Effector memory CD4-positive, alpha-beta T cell (primary cell): ENCODE data around the gene GSAP.
"Not testable (repeated sequence)": the region's sequence is repeated elsewhere in the genome, so short reads cannot be mapped to it uniquely, and the experiment has no call there.

Source experiments
- DNase-seq, 3 donors: peaks; one replicate each; pipeline ENCODE4 v3.0.0-alpha.2; 2020
- H3K27ac ChIP-seq: 2 replicates; pipeline ENCODE4 v1.7.0; 2013; ENCODE audit warnings: mild to moderate bottlenecking, low read length, moderate library complexity; ENCODE audit not compliant: insufficient read depth, poor library complexity, severe bottlenecking
- H3K27me3 ChIP-seq: replicated peaks from 2 replicates; pipeline ENCODE4 v1.7.0; 2013; ENCODE audit warnings: mild to moderate bottlenecking, low read length; ENCODE audit not compliant: insufficient read depth, control insufficient read depth, poor library complexity, severe bottlenecking
- H3K36me3 ChIP-seq: 2 replicates; pipeline ENCODE4 v1.7.0; 2013; ENCODE audit warnings: mild to moderate bottlenecking, low read length, moderate library complexity; ENCODE audit not compliant: control insufficient read depth, insufficient read depth
- H3K4me1 ChIP-seq: 2 replicates; pipeline ENCODE4 v1.7.0; 2013; ENCODE audit warnings: low read length, mild to moderate bottlenecking; ENCODE audit not compliant: control insufficient read depth, insufficient read depth, poor library complexity, severe bottlenecking
- H3K4me3 ChIP-seq: 2 replicates; pipeline ENCODE4 v1.7.0; 2013; ENCODE audit warnings: low read length, low read depth, mild to moderate bottlenecking; ENCODE audit not compliant: insufficient read depth, poor library complexity, severe bottlenecking
- H3K9me3 ChIP-seq: 2 replicates; pipeline ENCODE4 v1.7.0; 2013; ENCODE audit warnings: mild to moderate bottlenecking, low read length, moderate library complexity; ENCODE audit not compliant: control insufficient read depth

GSAP gene

DNA sequence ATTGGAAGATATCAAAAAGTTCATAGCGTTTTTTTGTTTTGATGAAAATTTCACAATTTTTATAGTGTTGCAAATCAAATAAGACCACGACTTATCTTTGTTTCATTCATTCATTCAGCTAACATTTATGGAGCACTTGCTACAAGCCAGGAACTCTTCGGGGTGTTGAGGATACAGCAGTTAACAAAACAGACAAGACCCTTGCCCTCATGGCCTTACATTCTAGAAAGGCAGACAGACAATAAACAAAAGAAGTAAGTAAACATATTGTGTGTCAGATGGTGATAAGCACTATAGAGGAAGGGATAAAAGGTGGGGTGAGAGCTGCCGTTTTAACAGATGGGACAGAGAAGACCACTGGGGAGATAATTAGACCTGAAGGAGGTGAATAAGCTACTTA lies 41.6 kb upstream of the GSAP start:
- H3K4me1 ChIP-seq, result no peaks in the 10 kb centered on the region
- H3K36me3 ChIP-seq, result no peaks in the 10 kb centered on the region
- H3K9me3 ChIP-seq, result no peaks in the 10 kb centered on the region
- no peak overlapping the region for H3K27ac ChIP-seq
- no peaks in the 10 kb centered on the region for H3K27me3 ChIP-seq
- H3K4me3 ChIP-seq, result no peak overlapping the region
- no peak for DNase-seq

DNA sequence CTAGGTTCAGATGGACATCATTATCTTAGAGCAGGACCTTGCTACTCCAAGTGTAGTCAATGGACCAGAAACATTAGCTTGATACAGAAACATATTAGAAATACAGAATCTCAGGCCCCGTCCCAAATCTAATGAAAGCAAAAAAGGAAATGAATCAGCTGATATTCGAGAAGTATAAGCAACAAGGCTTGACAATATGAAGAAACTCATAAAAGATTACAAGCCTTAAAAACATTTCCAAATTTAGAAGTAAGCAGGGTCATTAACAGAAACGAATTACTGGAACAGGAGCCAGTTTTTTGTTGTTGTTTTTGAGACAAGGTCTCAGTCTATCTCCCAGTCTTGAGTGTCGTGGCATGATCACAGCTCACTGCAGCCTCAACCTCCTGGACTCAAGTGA lies 40.5 kb upstream of the GSAP start:
- H3K4me1 ChIP-seq, result no peaks in the 10 kb centered on the region
- H3K9me3 ChIP-seq, result no peaks in the 10 kb centered on the region
- no peaks in the 10 kb centered on the region for H3K27me3 ChIP-seq
- DNase-seq, result no peak
- no peak overlapping the region for H3K4me3 ChIP-seq
- H3K36me3 ChIP-seq, result no peaks in the 10 kb centered on the region
- H3K27ac ChIP-seq, result no peak overlapping the region

DNA sequence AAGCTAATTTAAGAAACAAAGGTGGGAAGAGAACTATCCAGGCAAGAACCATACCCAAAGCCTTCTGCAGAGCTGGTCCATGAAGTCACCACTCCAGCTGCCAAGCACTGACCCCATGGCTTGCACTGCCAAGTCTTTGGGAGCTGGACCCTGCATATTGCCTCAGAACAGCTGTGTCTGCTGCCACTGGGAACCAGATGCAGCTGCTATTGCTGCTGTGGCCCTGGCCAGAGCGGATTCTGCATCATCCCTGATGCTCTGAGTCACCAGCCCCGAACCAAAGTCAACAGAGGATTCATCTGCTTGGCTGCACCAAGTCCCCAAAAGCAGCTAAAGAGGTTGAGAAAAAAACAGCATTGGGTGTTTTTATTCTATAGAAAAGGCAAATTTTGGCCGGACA lies 39.2 kb upstream of the GSAP start:
- Histone ChIP-seq H3K4me3 (no peak overlapping the region), H3K27me3 (no peaks in the 10 kb centered on the region), H3K27ac (no peak overlapping the region), H3K9me3 (no peaks in the 10 kb centered on the region), H3K4me1 (no peaks in the 10 kb centered on the region), H3K36me3 (no peaks in the 10 kb centered on the region)
- no peak for DNase-seq

DNA sequence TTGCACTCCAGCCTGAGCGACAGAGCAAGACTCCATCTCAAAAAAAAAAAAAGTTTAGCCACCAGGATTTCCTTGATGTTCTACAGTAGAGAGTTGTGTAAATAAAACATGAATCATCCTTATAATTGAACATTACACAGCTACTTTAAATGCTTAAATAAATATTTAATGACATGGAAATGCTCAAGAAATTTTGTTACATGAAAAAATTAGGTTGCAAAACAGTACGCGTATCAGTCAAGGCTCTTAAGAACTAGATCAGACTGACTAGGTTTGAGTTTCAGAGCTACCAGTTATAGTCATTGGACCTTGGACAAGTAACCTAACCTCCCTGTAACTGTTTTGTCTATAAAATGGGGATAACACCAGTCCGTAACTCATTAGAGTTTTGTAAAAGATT lies 38.7 kb upstream of the GSAP start:
- Histone ChIP-seq H3K4me3 (no peak overlapping the region), H3K36me3 (no peaks in the 10 kb centered on the region), H3K4me1 (no peaks in the 10 kb centered on the region), H3K27ac (no peak overlapping the region), H3K27me3 (no peaks in the 10 kb centered on the region), H3K9me3 (no peaks in the 10 kb centered on the region)
- DNase-seq, result no peak

DNA sequence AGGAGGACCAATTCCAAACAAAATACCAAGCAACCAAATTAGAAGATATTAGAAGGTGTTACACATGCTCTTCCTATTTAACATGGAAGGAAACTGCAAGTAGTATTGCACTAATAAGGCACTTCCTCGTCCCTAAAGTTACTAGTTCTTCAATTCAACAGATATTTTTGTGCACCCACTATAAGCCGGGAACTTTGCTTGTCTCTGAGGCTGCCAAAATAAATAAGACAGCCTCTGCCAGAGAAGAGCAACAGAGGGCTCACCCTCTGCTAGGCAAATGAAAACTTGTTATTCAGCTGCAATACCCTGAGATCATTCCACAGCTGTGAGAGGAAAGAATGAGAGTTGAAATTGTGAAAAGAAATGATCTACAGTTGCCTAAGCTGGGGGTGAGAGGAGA lies 37.4 kb upstream of the GSAP start:
- no peak for DNase-seq
- H3K36me3 ChIP-seq, result no peaks in the 10 kb centered on the region
- no peaks in the 10 kb centered on the region for H3K9me3 ChIP-seq
- H3K27me3 ChIP-seq, result no peaks in the 10 kb centered on the region
- no peak overlapping the region for H3K4me3 ChIP-seq
- H3K27ac ChIP-seq, result no peak overlapping the region
- no peaks in the 10 kb centered on the region for H3K4me1 ChIP-seq

DNA sequence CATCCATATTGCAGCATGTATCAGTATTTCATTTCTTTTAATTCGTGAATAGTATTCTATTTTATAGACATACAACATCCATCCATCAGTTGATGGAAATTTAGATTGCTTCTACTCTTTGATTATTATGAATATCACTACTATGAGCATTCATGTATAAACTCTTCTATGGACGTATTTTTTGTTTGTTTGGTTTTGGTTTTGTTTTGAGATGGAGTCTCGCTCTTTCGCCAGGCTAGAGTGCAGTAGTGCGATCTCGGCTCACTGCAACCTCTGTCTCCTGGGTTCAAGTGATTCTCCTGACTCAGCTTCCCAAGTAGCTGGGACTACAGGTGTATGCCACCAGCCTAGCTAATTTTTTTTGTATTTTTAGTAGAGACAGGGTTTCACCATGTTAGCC lies 35.8 kb upstream of the GSAP start:
- not testable (repeated sequence) for H3K4me1 ChIP-seq, H3K27ac ChIP-seq, H3K9me3 ChIP-seq, H3K36me3 ChIP-seq, H3K27me3 ChIP-seq, H3K4me3 ChIP-seq, DNase-seq

DNA sequence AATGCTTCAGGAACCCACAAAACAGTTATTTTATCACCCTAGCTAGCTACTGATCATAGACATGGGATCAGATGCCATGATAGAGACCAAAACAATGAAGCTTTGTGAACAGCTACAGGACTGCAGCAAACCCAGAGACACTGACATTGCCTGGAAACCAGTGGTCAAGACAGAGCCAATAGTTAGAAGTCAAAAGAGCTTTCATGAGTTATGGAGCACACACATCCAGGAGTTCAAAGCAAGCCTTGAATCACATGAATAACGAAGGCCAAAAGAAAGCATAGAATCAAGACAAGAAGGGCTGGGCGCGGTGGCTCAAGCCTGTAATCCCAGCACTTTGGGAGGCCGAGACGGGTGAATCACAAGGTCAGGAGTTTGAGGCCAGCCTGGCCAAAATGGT lies 34.5 kb upstream of the GSAP start:
- Histone ChIP-seq H3K9me3 (no peaks in the 10 kb centered on the region), H3K36me3 (no peaks in the 10 kb centered on the region), H3K27me3 (no peaks in the 10 kb centered on the region), H3K4me1 (no peaks in the 10 kb centered on the region), H3K27ac (no peak overlapping the region), H3K4me3 (no peak overlapping the region)
- no peak for DNase-seq

DNA sequence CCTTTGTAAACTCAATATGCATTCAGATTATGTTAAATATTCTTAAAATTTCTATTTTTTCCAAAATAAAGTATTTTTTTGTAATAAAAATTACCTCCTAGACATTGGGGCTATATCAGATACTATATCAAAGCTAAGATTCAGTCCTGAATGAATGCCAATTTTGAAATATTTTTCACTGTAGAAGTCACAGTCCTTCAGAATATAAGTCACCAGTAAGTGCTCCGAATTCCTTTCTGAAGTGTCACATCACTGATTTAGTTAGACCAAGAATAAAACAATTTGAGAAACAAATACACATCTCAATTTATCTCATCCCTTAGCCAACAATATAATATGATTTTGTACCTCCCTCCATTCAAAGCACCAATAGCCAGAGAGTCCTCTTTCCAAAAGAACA lies 33.9 kb upstream of the GSAP start:
- Histone ChIP-seq H3K27ac (no peak overlapping the region), H3K4me1 (no peaks in the 10 kb centered on the region), H3K9me3 (no peaks in the 10 kb centered on the region), H3K27me3 (no peaks in the 10 kb centered on the region), H3K4me3 (no peak overlapping the region), H3K36me3 (no peaks in the 10 kb centered on the region)
- DNase-seq, result no peak

DNA sequence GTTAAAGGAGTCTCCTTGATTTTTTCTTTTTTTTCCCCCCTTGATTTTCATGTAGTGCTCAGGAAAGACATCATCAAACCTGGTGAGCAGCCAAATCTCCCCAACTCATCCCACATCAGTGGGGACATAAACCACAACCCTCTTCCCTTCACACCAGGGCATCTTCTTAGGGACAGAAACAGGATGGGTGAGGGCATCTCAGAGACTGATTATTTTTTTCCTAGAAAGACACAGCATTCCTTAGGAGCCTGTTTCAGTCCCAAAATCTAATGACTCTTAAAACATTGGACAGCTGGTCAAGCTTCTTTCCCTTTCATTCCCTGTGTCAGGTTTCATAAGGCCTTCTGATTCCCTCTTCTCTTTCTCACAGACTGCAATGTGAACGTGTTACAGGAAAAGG lies 31.5 kb upstream of the GSAP start:
- Histone ChIP-seq H3K4me1 (no peaks in the 10 kb centered on the region), H3K36me3 (no peaks in the 10 kb centered on the region), H3K4me3 (no peak overlapping the region), H3K9me3 (no peaks in the 10 kb centered on the region), H3K27ac (no peak overlapping the region), H3K27me3 (no peaks in the 10 kb centered on the region)
- DNase-seq, result no peak

DNA sequence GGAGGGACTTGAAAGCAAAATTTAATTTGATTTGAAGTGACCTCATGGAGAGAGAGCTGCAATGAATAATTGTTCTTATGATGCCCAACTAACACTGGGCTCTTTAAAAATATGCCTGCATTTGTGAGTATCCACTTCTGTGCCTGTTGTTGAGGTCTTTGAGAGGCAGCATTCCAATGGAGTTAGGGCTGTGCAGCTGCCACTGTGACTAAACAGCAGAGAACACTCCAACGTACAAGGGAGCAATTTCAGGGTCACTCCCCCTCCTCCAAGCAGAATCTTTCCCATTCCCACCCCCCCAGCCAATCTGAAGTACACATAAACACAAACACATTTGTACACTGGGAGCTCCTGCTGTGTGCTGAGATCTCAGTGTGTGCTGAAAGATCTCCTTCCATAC lies 28.0 kb upstream of the GSAP start:
- Histone ChIP-seq H3K27me3 (no peaks in the 10 kb centered on the region), H3K9me3 (no peaks in the 10 kb centered on the region), H3K4me3 (no peak overlapping the region), H3K4me1 (no peaks in the 10 kb centered on the region), H3K27ac (no peak overlapping the region), H3K36me3 (no peaks in the 10 kb centered on the region)
- DNase-seq, result no peak

DNA sequence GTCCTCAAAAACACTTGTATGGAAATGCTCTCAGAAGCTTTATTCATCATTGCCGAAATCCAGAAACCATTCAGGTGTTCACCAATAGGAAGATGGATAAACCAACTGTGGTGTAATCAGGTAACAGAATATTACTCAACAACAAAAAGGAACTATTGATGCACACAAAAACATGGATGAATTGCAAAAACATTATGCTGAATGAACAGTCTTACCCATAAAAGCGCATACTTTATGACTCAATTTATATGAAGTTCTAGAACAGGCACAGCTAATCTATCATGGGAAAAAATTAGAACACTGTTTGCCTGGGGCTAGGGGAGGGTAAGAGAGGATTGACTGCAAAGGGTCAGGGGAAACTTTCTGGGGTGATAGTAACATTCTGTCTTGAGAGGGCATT lies 26.9 kb upstream of the GSAP start:
- Histone ChIP-seq H3K9me3 (no peaks in the 10 kb centered on the region), H3K36me3 (no peaks in the 10 kb centered on the region), H3K27ac (no peak overlapping the region), H3K4me3 (no peak overlapping the region), H3K27me3 (no peaks in the 10 kb centered on the region), H3K4me1 (no peaks in the 10 kb centered on the region)
- DNase-seq, result no peak
